K562 (cell line): ENCODE measurements around the gene IFT27. TPM values are rescaled to one million over a fixed set of nuclear protein-coding genes. Genes with fewer than 3 reads are reported as not detected.

Experiments
- ATAC-seq: fragments of 200-7000 bp; cut with Tn5 transposase; 3 replicates; pipeline ENCODE4 v1.9.1; 2020; ENCODE audit warnings: moderate library complexity
- BruUV-seq: library from RNA; stranded (reverse); fragments of 400-500 nt; replicated peaks from 2 replicates; lab custom pipeline; 2021; lab: Mats Ljungman, UMichigan
- CTCF ChIA-PET: fragments of 300-600 bp; formaldehyde crosslinking; extraction: SDS; loops from one replicate; lab custom pipeline; 2021; ENCODE audit warnings: low intra/inter-chr PET ratio; lab: Yijun Ruan, JAX
- POLR2A ChIA-PET: fragments of 300-600, 350-650 bp; sonication (Branson Sonifier 250); formaldehyde crosslinking; extraction: SDS; loops from one replicate; lab custom pipeline; 2021; ENCODE audit warnings: antibody characterized with exemption, inconsistent platforms; lab: Yijun Ruan, JAX
- DNase-seq, 4 experiments: peaks; one replicate each; pipeline versions ENCODE4 v3.0.0 to v3.0.0-alpha.2; 2011 to 2018; ENCODE audit warnings: low spot score in 3 of 4, mixed read lengths in 3 of 4; ENCODE audit errors: extremely low read depth in 1 of 4
- FAIRE-seq: peaks from 2 replicates; lab custom pipeline; 2011; peaks lifted over from hg19 to GRCh38; lab: Jason Lieb, UNC
- H2AFZ ChIP-seq: 2 replicates; pipeline ENCODE4 v1.6.0; 2011; ENCODE audit warnings: low read depth, low read length, control low read depth, inconsistent platforms
- H3K27ac ChIP-seq: fragments of 200-600 bp; 3 replicates; pipeline ENCODE4 v1.8.0; 2011; ENCODE audit warnings: low read depth, mild to moderate bottlenecking, control low read depth, inconsistent platforms, low read length, moderate library complexity, mixed read lengths; ENCODE audit errors: extremely low read depth
- H3K27me3 ChIP-seq, 2 experiments: fragments of 300-600 bp in 1 of 2; 2 replicates in 1 of 2; 3 replicates in 1 of 2; pipeline versions ENCODE4 v1.6.0 to v1.8.0; 2011; ENCODE audit warnings: inconsistent platforms in 2 of 2, low read length in 2 of 2, mild to moderate bottlenecking in 1 of 2, mixed read lengths in 1 of 2, moderate library complexity in 1 of 2; ENCODE audit not compliant: control insufficient read depth in 2 of 2, insufficient read depth in 2 of 2
- H3K36me3 ChIP-seq: fragments of 300-600 bp; 3 replicates; pipeline ENCODE4 v1.8.0; 2011; ENCODE audit warnings: mild to moderate bottlenecking, low read length, inconsistent platforms; ENCODE audit not compliant: control insufficient read depth, insufficient read depth
- H3K4me1 ChIP-seq, 2 experiments: fragments of 200-600 bp in 1 of 2; replicated peaks in 1 of 2; 2 replicates in 1 of 2; 3 replicates in 1 of 2; pipeline versions ENCODE4 v1.5.1 to v1.8.0; 2011; ENCODE audit warnings: inconsistent platforms in 2 of 2, low read length in 2 of 2, mild to moderate bottlenecking in 1 of 2, mixed read lengths in 1 of 2, moderate library complexity in 1 of 2; ENCODE audit not compliant: control insufficient read depth in 2 of 2, insufficient read depth in 2 of 2
- H3K4me2 ChIP-seq: 2 replicates; pipeline ENCODE4 v1.6.1; 2011; ENCODE audit warnings: low read length, control low read depth, inconsistent platforms, mixed read lengths; ENCODE audit not compliant: insufficient read depth
- H3K4me3 ChIP-seq: fragments of 200-600 bp; sonication (generic), shearing (Covaris generic); 2 replicates; pipeline ENCODE4 v1.5.1; 2016; ENCODE audit warnings: control low read depth, inconsistent platforms
- H3K79me2 ChIP-seq: fragments of 200-600 bp; 3 replicates; pipeline ENCODE4 v1.8.0; 2011; ENCODE audit warnings: low read length, inconsistent platforms; ENCODE audit not compliant: control insufficient read depth, insufficient read depth
- H3K9ac ChIP-seq, 2 experiments: 2 replicates each; pipeline versions ENCODE4 v1.6.0 to v1.6.1; 2011; ENCODE audit warnings: low read depth in 2 of 2, low read length in 2 of 2, control low read depth in 1 of 2, inconsistent platforms in 1 of 2, mild to moderate bottlenecking in 1 of 2, mixed read lengths in 1 of 2; ENCODE audit not compliant: insufficient read depth in 1 of 2
- H3K9me1 ChIP-seq: one replicate; pipeline ENCODE4 v1.6.0; 2011; ENCODE audit warnings: inconsistent platforms, mild to moderate bottlenecking, low read length, moderate library complexity; ENCODE audit not compliant: control insufficient read depth, insufficient read depth
- H3K9me3 ChIP-seq: replicated peaks from 2 replicates; pipeline ENCODE4 v1.5.1; 2011; ENCODE audit warnings: low read depth, low read length, inconsistent platforms; ENCODE audit not compliant: control insufficient read depth, insufficient read depth
- H4K20me1 ChIP-seq: replicated peaks from 2 replicates; pipeline ENCODE4 v1.6.1; 2011; ENCODE audit warnings: low read length, inconsistent platforms, mixed read lengths; ENCODE audit not compliant: control insufficient read depth, insufficient read depth
- DACH1 ChIP-seq: fragments of 450-650 bp; IDR thresholded peaks from 2 replicates; pipeline ENCODE4 v1.6.1; 2018; ENCODE audit not compliant: partially characterized antibody
- RCOR1 ChIP-seq, 2 experiments: IDR thresholded peaks; 2 replicates each; pipeline ENCODE4 v1.6.1; 2012; ENCODE audit warnings: low read depth in 2 of 2, low read length in 2 of 2, borderline replicate concordance in 1 of 2, improper control_type of control experiment in 1 of 2
- TARDBP ChIP-seq: fragments of 450-650 bp; IDR thresholded peaks from 2 replicates; pipeline ENCODE4 v1.6.1; 2016
- ZNF740 ChIP-seq, 3 experiments: fragments of 200-800 bp in 1 of 3; sonication (Bioruptor generic) in 1 of 3; sonication (generic) in 1 of 3; formaldehyde crosslinking in 1 of 3; IDR thresholded peaks; 2 replicates each; pipeline versions ENCODE4 v1.6.1 to v1.8.0; 2016 to 2022; ENCODE audit warnings: mild to moderate bottlenecking in 2 of 3, missing compliant biosample characterization in 2 of 3, missing genetic modification characterization in 2 of 3, missing genetic modification reagents in 1 of 3
- WGBS: fragments of 100-300 bp; shearing (Covaris generic); methylation state at CpG from one replicate; pipeline ENCODE4 v1.1.6; 2016; ENCODE audit warnings: low coverage, mixed read lengths; ENCODE audit not compliant: insufficient coverage; ENCODE audit errors: missing lambda C conversion rate; 5-methylcytosine and 5-hydroxymethylcytosine counted together
- in situ Hi-C: fragments of 300-500 bp; cut with MboI; formaldehyde crosslinking; loops from 4 replicates; pipeline ENCODE4 v1.15.0; 2018; ENCODE audit warnings: inconsistent platforms, mixed read lengths
- intact Hi-C: fragments of 100-400 bp; cut with micrococcal nuclease; formaldehyde crosslinking; loops from 2 replicates; pipeline ENCODE4 v1.14.2; 2022
- polyA plus RNA-seq, 8 experiments: library from polyadenylated mRNA; depleted of rRNA in 4 of 8; stranded (reverse) in 5 of 8; unstranded in 3 of 8; fragments of >200 nt; fragmentation: Nextera tagmentation in 2 of 8; fragmentation: Illumina TruSeq in 1 of 8; extraction: Ambion mirVana in 2 of 8; extraction: Trizol in 1 of 8; gene quantifications; 2 replicates each; pipeline versions ENCODE4 v1.2.1 to v1.2.3, GENCODE V29; 2011 to 2014; ENCODE audit warnings: inconsistent platforms in 1 of 8, missing spikeins in 1 of 8
- total RNA-seq, 7 experiments: library from RNA; depleted of rRNA in 6 of 7; stranded (reverse); fragments of >200 nt in 6 of 7; fragmentation: Illumina TruSeq in 2 of 7; extraction: Trizol in 2 of 7; gene quantifications; 2 replicates each; pipeline versions ENCODE4 v1.2.1 to v1.2.3, GENCODE V29; 2011 to 2021; ENCODE audit warnings: low replicate concordance in 1 of 7

Gene IFT27
- total and polyA plus RNA-seq, 9 of the 15 experiments (the other 6 are each of a cell fraction or from before 2014, with no cell fraction given): 0.01 to 1.4 (median 0.14) TPM; not detected in 1

- H3K9me3 ChIP-seq: no peaks in the 10 kb centered on the region
- no peaks in the 10 kb centered on the region for H3K36me3 ChIP-seq
- no peaks in the 10 kb centered on the region for H3K4me1 ChIP-seq
- H3K27me3 ChIP-seq: peaks cover 0 to 5% of the 10 kb centered on the region in 2 experiments; a peak in 2 of 5 replicates
- no TSS peak for BruUV-seq
- ChIA-PET CTCF (no interaction called here), POLR2A (no interaction called here)
- H3K27ac ChIP-seq: no peak overlapping the region
- 0% methylated on average over 6 of the region's 10 CpGs for WGBS
- H3K9me1 ChIP-seq: no peaks in the 10 kb centered on the region
- no peak overlapping the region for H2AFZ ChIP-seq
- no peak overlapping the region for H3K9ac ChIP-seq
- no peaks in the 10 kb centered on the region for H3K79me2 ChIP-seq
- H3K4me3 ChIP-seq: no peak overlapping the region
- no peak for ATAC-seq
- no peak for TF ChIP-seq ZNF740 (CRISPR knock-in tag; IDR thresholded peaks at IDR 0.05)
- TF ChIP-seq ZNF740 (tag; IDR thresholded peaks at IDR 0.05): no peak
- in situ Hi-C loops: no loop called here
- H4K20me1 ChIP-seq: no peaks in the 10 kb centered on the region
- intact Hi-C loops: no loop called here
- no peak for DNase-seq
- FAIRE-seq: no peak
- H3K4me2 ChIP-seq: no peak overlapping the region
Measured at GRCh38 chr22:36734171-36735058, 41.5 kb downstream of the IFT27 start.

GRCh38 chr22:36733271-36733670 lies 42.6 kb downstream of the IFT27 start:
- POLR2A ChIA-PET: no interaction called here
- Histone ChIP-seq H3K27ac (no peak overlapping the region), H3K79me2 (no peaks in the 10 kb centered on the region), H3K9ac (no peak overlapping the region), H2AFZ (no peak overlapping the region), H3K9me3 (no peaks in the 10 kb centered on the region), H3K27me3 (peaks cover 0 to 5% of the 10 kb centered on the region in 2 experiments; a peak in 3 of 5 replicates), H3K4me3 (no peak overlapping the region), H3K4me1 (no peaks in the 10 kb centered on the region), H3K36me3 (no peaks in the 10 kb centered on the region), H3K4me2 (no peak overlapping the region), H4K20me1 (no peaks in the 10 kb centered on the region), H3K9me1 (no peaks in the 10 kb centered on the region)
- FAIRE-seq: no peak
- no peak for TF ChIP-seq TARDBP
- TF ChIP-seq RCOR1 (IDR thresholded peaks at IDR 0.05; ENCODE audit: borderline replicate concordance in 1 of 2, low read depth in 2 of 2, low read length in 2 of 2): no peak
- no peak for TF ChIP-seq DACH1
- 0% methylated on average over 3 of the region's 3 CpGs for WGBS
- CTCF ChIA-PET: no interaction called here
- BruUV-seq: no TSS peak
- intact Hi-C loops: no loop called here
- ATAC-seq: no peak
- no peak for DNase-seq
- in situ Hi-C loops: no loop called here
